HepG2 (cell line): Measurements from ENCODE around the gene STAT4. TPM values are rescaled to one million over a fixed set of nuclear protein-coding genes. Genes with fewer than 3 reads are reported as not detected.

Experiments
- ATAC-seq: fragments of 200-7000 bp; cut with Tn5 transposase; 3 replicates; pipeline ENCODE4 v1.9.1; 2020; ENCODE audit warnings: mild to moderate bottlenecking, moderate library complexity
- BruUV-seq: library from RNA; stranded (reverse); fragments of 400-500 nt; replicated peaks from 2 replicates; lab custom pipeline; 2021; lab: Mats Ljungman, UMichigan
- CTCF ChIA-PET: fragments of 300-600 bp; formaldehyde crosslinking; extraction: SDS; loops from one replicate; lab custom pipeline; 2021; ENCODE audit warnings: low total read pairs, inconsistent platforms, low intra/inter-chr PET ratio; lab: Yijun Ruan, JAX
- POLR2A ChIA-PET: fragments of 350-600 bp; sonication (Branson Sonifier 250); formaldehyde crosslinking; loops from one replicate; lab custom pipeline; 2020; ENCODE audit warnings: antibody characterized with exemption, inconsistent platforms; lab: Yijun Ruan, JAX
- DNase-seq: peaks from one replicate; pipeline ENCODE4 v3.0.0-alpha.2; 2015; ENCODE audit warnings: low spot score
- FAIRE-seq: peaks from 3 replicates; lab custom pipeline; 2011; peaks lifted over from hg19 to GRCh38; lab: Jason Lieb, UNC
- H2AFZ ChIP-seq: one replicate; pipeline ENCODE4 v1.6.1; 2011; ENCODE audit warnings: low read length, inconsistent platforms
- H3K27ac ChIP-seq: fragments of 300-600 bp; 3 replicates; pipeline ENCODE4 v1.8.0; 2011; ENCODE audit warnings: mixed run types, mild to moderate bottlenecking, mixed read lengths, low read length, inconsistent platforms; ENCODE audit not compliant: insufficient read depth; ENCODE audit errors: extremely low read length
- H3K27me3 ChIP-seq, 2 experiments: fragments of 200-600 bp in 1 of 2; 2 replicates in 1 of 2; 3 replicates in 1 of 2; pipeline versions ENCODE4 v1.6.0 to v1.8.0; 2011; ENCODE audit warnings: low read length in 2 of 2, mild to moderate bottlenecking in 2 of 2, moderate library complexity in 2 of 2, inconsistent platforms in 1 of 2; ENCODE audit not compliant: insufficient read depth in 2 of 2, control insufficient read depth in 1 of 2
- H3K36me3 ChIP-seq, 2 experiments: fragments of 200-600 bp in 1 of 2; replicated peaks in 1 of 2; 2 replicates in 1 of 2; 3 replicates in 1 of 2; pipeline versions ENCODE4 v1.5.1 to v1.8.0; 2011; ENCODE audit warnings: low read length in 2 of 2, inconsistent platforms in 1 of 2; ENCODE audit not compliant: insufficient read depth in 2 of 2, control insufficient read depth in 1 of 2
- H3K4me1 ChIP-seq: 2 replicates; pipeline ENCODE4 v1.5.1; 2012; ENCODE audit warnings: low read length, inconsistent platforms; ENCODE audit not compliant: insufficient read depth
- H3K4me2 ChIP-seq: 2 replicates; pipeline ENCODE4 v1.6.0; 2011; ENCODE audit warnings: low read depth, low read length, inconsistent platforms
- H3K4me3 ChIP-seq, 3 experiments: fragments of 200-600 bp in 1 of 3; sonication (generic), shearing (Covaris generic) in 1 of 3; replicated peaks in 1 of 3; 2 replicates each; pipeline ENCODE4 v1.5.1; 2011 to 2016; ENCODE audit warnings: low read length in 3 of 3, inconsistent platforms in 2 of 3, low read depth in 2 of 3, mild to moderate bottlenecking in 2 of 3, control low read depth in 1 of 3, mixed read lengths in 1 of 3; ENCODE audit not compliant: insufficient read depth in 1 of 3
- H3K79me2 ChIP-seq: one replicate; pipeline ENCODE4 v1.6.1; 2011; ENCODE audit warnings: low read length, inconsistent platforms; ENCODE audit not compliant: insufficient read depth
- H3K9ac ChIP-seq: 2 replicates; pipeline ENCODE4 v1.6.0; 2011; ENCODE audit warnings: mild to moderate bottlenecking, low read depth, low read length, inconsistent platforms; ENCODE audit not compliant: insufficient read depth
- H3K9me3 ChIP-seq: 2 replicates; pipeline ENCODE4 v1.5.1; 2012; ENCODE audit warnings: mild to moderate bottlenecking, low read length
- H4K20me1 ChIP-seq: 2 replicates; pipeline ENCODE4 v1.6.0; 2011; ENCODE audit warnings: inconsistent platforms, mild to moderate bottlenecking, low read length, moderate library complexity; ENCODE audit not compliant: insufficient read depth
- ATF7 ChIP-seq, 2 experiments: fragments of 450-650 bp in 1 of 2; sonication (generic) in 1 of 2; formaldehyde crosslinking in 1 of 2; IDR thresholded peaks; 2 replicates each; pipeline versions ENCODE4 v1.4.0 to v1.6.1; 2016 to 2020; ENCODE audit warnings: antibody characterized with exemption in 1 of 2, mild to moderate bottlenecking in 1 of 2, missing genetic modification reagents in 1 of 2
- FOXM1 ChIP-seq: sonication (generic); formaldehyde crosslinking; IDR thresholded peaks from 2 replicates; pipeline ENCODE4 v1.5.0; 2020; ENCODE audit warnings: missing genetic modification reagents
- KDM1A ChIP-seq: IDR thresholded peaks from 2 replicates; pipeline ENCODE4 v1.6.1; 2016; ENCODE audit warnings: missing compliant biosample characterization
- MAFF ChIP-seq: IDR thresholded peaks from 2 replicates; pipeline ENCODE4 v1.6.1; 2011; ENCODE audit warnings: low read depth, low read length, improper control_type of control experiment
- MAFK ChIP-seq, 2 experiments: IDR thresholded peaks in 1 of 2; conservative IDR thresholded peaks in 1 of 2; 2 replicates each; pipeline ENCODE4 v1.6.1; 2011; ENCODE audit warnings: improper control_type of control experiment in 2 of 2, low read length in 2 of 2
- PHF20 ChIP-seq: sonication (generic); formaldehyde crosslinking; IDR thresholded peaks from 2 replicates; pipeline ENCODE4 v1.5.0; 2020; ENCODE audit warnings: mild to moderate bottlenecking, missing genetic modification reagents
- PHF21A ChIP-seq: sonication (generic); formaldehyde crosslinking; IDR thresholded peaks from 2 replicates; pipeline ENCODE4 v1.5.0; 2020; ENCODE audit warnings: mild to moderate bottlenecking, missing genetic modification reagents
- SAFB2 ChIP-seq: sonication (generic); formaldehyde crosslinking; IDR thresholded peaks from 2 replicates; pipeline ENCODE4 v1.5.1; 2020; ENCODE audit warnings: missing genetic modification reagents, low read depth, mild to moderate bottlenecking, borderline replicate concordance
- SNAPC2 ChIP-seq: sonication (generic); formaldehyde crosslinking; IDR thresholded peaks from 2 replicates; pipeline ENCODE4 v1.8.1; 2022; ENCODE audit warnings: mild to moderate bottlenecking, missing genetic modification reagents
- ZNF275 ChIP-seq: sonication (generic); formaldehyde crosslinking; IDR thresholded peaks from 2 replicates; pipeline ENCODE4 v1.8.0; 2022; ENCODE audit warnings: missing genetic modification reagents, mild to moderate bottlenecking, inconsistent platforms, borderline replicate concordance
- ZNF30 ChIP-seq: sonication (generic); formaldehyde crosslinking; IDR thresholded peaks from 2 replicates; pipeline ENCODE4 v1.5.0; 2020; ENCODE audit warnings: mild to moderate bottlenecking, missing genetic modification reagents
- ZNF382 ChIP-seq: sonication (generic); formaldehyde crosslinking; IDR thresholded peaks from 2 replicates; pipeline ENCODE4 v1.5.0; 2020; ENCODE audit warnings: missing genetic modification reagents, mild to moderate bottlenecking, borderline replicate concordance
- ZNF414 ChIP-seq: sonication (generic); formaldehyde crosslinking; IDR thresholded peaks from 2 replicates; pipeline ENCODE4 v1.5.0; 2020; ENCODE audit warnings: missing genetic modification reagents
- ZNF614 ChIP-seq: IDR thresholded peaks from 2 replicates; pipeline ENCODE4 v1.6.1; 2018; ENCODE audit warnings: missing biosample characterization, missing genetic modification reagents, inconsistent platforms, borderline replicate concordance
- WGBS: methylation state at CpG from one replicate; pipeline ENCODE4 v1.1.6; 2017; ENCODE audit warnings: low lambda C conversion rate; 5-methylcytosine and 5-hydroxymethylcytosine counted together
- in situ Hi-C: cut with HindIII; loops from 2 replicates; pipeline ENCODE4 v1.10.0; 2017; ENCODE audit warnings: low pct_unique_long_range_greater_than_20kb; ENCODE audit not compliant: extremely low pct_ligation_motif_present
- intact Hi-C: fragments of 100-400 bp; cut with micrococcal nuclease; formaldehyde crosslinking; loops from one replicate; pipeline ENCODE4 v1.10.0; 2022; ENCODE audit not compliant: unreplicated experiment
- polyA plus RNA-seq, 8 experiments: library from polyadenylated mRNA; depleted of rRNA in 3 of 8; stranded (reverse) in 7 of 8; unstranded in 1 of 8; fragments of >200 nt; fragmentation: Illumina TruSeq in 4 of 8; extraction: Trizol in 4 of 8; gene quantifications; 2 replicates each; pipeline versions ENCODE4 v1.2.1 to v1.2.3, GENCODE V29; 2011 to 2016; ENCODE audit warnings: low read depth in 4 of 8, missing spikeins in 1 of 8, mixed read lengths in 1 of 8; ENCODE audit not compliant: insufficient read depth in 1 of 8
- total RNA-seq, 5 experiments: library from RNA; depleted of rRNA; stranded (reverse); fragments of >200 nt; fragmentation: Illumina TruSeq; extraction: Trizol; gene quantifications; 2 replicates each; pipeline ENCODE4 v1.2.3, GENCODE V29; 2016; ENCODE audit warnings: low read depth in 1 of 5

The STAT4 gene
- total and polyA plus RNA-seq, 2 of the 13 experiments (the other 11 are each of a cell fraction or from before 2014, with no cell fraction given), result 0.37 TPM; not detected in 1

- no peaks in the 10 kb centered on the region for H3K27me3 ChIP-seq
- H3K36me3 ChIP-seq, result no peaks in the 10 kb centered on the region
- no peaks in the 10 kb centered on the region for H3K79me2 ChIP-seq
- TF ChIP-seq ZNF275 (CRISPR knock-in tag), result no peak
- in situ Hi-C loops (no loop called here), intact Hi-C loops (loop anchor here (10.0 kb wide), 1 partner anchor 184 kb away; no protein-coding TSS in a partner anchor)
- no peak overlapping the region for H2AFZ ChIP-seq
- H3K4me2 ChIP-seq, result no peak overlapping the region
- DNase-seq (no peak), ATAC-seq (no peak), FAIRE-seq (no peak)
- H3K9ac ChIP-seq, result no peak overlapping the region
- no peak overlapping the region for H3K27ac ChIP-seq
- ChIA-PET POLR2A (no interaction called here), CTCF (no interaction called here)
- no peaks in the 10 kb centered on the region for H3K9me3 ChIP-seq
- no peaks in the 10 kb centered on the region for H4K20me1 ChIP-seq
- H3K4me1 ChIP-seq, result peaks cover 14% of the 10 kb centered on the region
- BruUV-seq, result no TSS peak
- H3K4me3 ChIP-seq, result no peak overlapping the region
- 38% methylated on average over 2 of the region's 2 CpGs for WGBS
Observed at GRCh38 chr2:191038741-191039140, 112.1 kb downstream of the STAT4 start.

- no peaks in the 10 kb centered on the region for H3K79me2 ChIP-seq
- H3K36me3 ChIP-seq, result no peaks in the 10 kb centered on the region
- FAIRE-seq, result no peak
- no peak overlapping the region for H3K4me2 ChIP-seq
- ChIA-PET POLR2A (no interaction called here), CTCF (no interaction called here)
- no peaks in the 10 kb centered on the region for H3K9me3 ChIP-seq
- no peak overlapping the region for H2AFZ ChIP-seq
- no peaks in the 10 kb centered on the region for H4K20me1 ChIP-seq
- H3K9ac ChIP-seq, result no peak overlapping the region
- no peak for ATAC-seq
- no peak for DNase-seq
- peaks cover 15% of the 10 kb centered on the region for H3K4me1 ChIP-seq
- no peak overlapping the region for H3K27ac ChIP-seq
- no peak overlapping the region for H3K4me3 ChIP-seq
- in situ Hi-C loops (no loop called here), intact Hi-C loops (loop anchor here (10.0 kb wide), 1 partner anchor 183 kb away; no protein-coding TSS in a partner anchor)
- WGBS, result 0% methylated on average over 2 of the region's 2 CpGs
- no TSS peak for BruUV-seq
- TF ChIP-seq ATF7 (IDR thresholded peaks at IDR 0.05) (no peak), ATF7 (CRISPR knock-in tag; IDR thresholded peaks at IDR 0.05) (no peak), ZNF382 (no peak), PHF20 (CRISPR knock-in tag) (no peak), PHF21A (no peak), FOXM1 (CRISPR knock-in tag) (no peak), ZNF30 (CRISPR knock-in tag) (no peak), ZNF614 (no peak), ZNF414 (CRISPR knock-in tag) (no peak), SAFB2 (CRISPR knock-in tag) (no peak), MAFK (conservative IDR thresholded peaks at IDR 0.05 in 1 of 2, IDR thresholded peaks at IDR 0.05 in 1 of 2; ENCODE audit: low read length in 2 of 2) (peak; percentile 97 to 99), SNAPC2 (CRISPR knock-in tag) (no peak), KDM1A (CRISPR knock-in tag) (no peak), MAFF (peak; percentile 99)
- no peaks in the 10 kb centered on the region for H3K27me3 ChIP-seq
Observed at GRCh38 chr2:191038241-191038725, 112.5 kb downstream of the STAT4 start.
